ENCODE measurements around the gene COX7B.

DNA sequence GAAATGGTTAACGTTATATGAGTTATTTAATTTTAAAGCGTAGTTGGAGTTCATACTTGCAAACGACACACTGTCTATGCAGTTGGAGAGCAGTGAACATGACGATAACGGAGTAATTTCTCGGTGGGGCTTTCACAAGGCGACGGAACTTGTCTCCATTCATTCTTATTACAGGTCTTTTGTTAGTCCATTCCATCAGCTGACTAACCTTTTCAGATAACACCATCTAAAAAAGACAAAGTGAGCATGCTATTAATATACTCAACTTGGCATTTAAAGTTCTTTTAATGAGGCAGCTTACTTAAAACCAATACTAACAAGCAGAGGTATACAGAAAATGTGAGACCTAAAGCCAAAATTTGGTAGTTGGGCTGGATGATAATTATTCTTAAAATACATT lies 23.9 kb upstream of the COX7B start:
- TF ChIP-seq SIN3A (IDR thresholded peaks at IDR 0.05; ENCODE audit: borderline replicate concordance, insufficient read depth, low read length) (no peak), FOXP2 (optimal IDR thresholded peaks at IDR 0.05; ENCODE audit: borderline replicate concordance, extremely low read depth, extremely low read length, insufficient read depth) (no peak)
- TF ChIP-seq, protein P1, sequence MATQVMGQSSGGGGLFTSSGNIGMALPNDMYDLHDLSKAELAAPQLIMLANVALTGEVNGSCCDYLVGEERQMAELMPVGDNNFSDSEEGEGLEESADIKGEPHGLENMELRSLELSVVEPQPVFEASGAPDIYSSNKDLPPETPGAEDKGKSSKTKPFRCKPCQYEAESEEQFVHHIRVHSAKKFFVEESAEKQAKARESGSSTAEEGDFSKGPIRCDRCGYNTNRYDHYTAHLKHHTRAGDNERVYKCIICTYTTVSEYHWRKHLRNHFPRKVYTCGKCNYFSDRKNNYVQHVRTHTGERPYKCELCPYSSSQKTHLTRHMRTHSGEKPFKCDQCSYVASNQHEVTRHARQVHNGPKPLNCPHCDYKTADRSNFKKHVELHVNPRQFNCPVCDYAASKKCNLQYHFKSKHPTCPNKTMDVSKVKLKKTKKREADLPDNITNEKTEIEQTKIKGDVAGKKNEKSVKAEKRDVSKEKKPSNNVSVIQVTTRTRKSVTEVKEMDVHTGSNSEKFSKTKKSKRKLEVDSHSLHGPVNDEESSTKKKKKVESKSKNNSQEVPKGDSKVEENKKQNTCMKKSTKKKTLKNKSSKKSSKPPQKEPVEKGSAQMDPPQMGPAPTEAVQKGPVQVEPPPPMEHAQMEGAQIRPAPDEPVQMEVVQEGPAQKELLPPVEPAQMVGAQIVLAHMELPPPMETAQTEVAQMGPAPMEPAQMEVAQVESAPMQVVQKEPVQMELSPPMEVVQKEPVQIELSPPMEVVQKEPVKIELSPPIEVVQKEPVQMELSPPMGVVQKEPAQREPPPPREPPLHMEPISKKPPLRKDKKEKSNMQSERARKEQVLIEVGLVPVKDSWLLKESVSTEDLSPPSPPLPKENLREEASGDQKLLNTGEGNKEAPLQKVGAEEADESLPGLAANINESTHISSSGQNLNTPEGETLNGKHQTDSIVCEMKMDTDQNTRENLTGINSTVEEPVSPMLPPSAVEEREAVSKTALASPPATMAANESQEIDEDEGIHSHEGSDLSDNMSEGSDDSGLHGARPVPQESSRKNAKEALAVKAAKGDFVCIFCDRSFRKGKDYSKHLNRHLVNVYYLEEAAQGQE (IDR thresholded peaks at IDR 0.05; ENCODE audit: insufficient read depth in 1 of 2, low read depth in 2 of 2, low read length in 2 of 2), result no peak

All from PFSK-1 (cell line).